GM19324 (cell line): ENCODE results near the gene KRT7.

Experiments used
- ATAC-seq: cut with Tn5 transposase; IDR thresholded peaks from one replicate; pipeline ENCODE4 v1.9.1; 2021; ENCODE audit warnings: mild to moderate bottlenecking, moderate library complexity; ENCODE audit not compliant: unreplicated experiment, low FRiP score

Gene KRT7

GRCh38 chr12:52291267-52291935, 58.4 kb downstream of the KRT7 start, which contains the start of gene KRT81:
KRT81 (minus strand) TSS chr12:52291534; CDS start chr12:52291465, 69 bp downstream.
- no peak for ATAC-seq

- ATAC-seq, result no peak
Measured at GRCh38 chr12:52293926-52294325, 60.9 kb downstream of the KRT7 start.

GRCh38 chr12:52294803-52295202, 61.8 kb downstream of the KRT7 start:
- no peak for ATAC-seq

GRCh38 chr12:52295663-52296062, 62.6 kb downstream of the KRT7 start:
- ATAC-seq, result no peak

GRCh38 chr12:52296572-52297215, 63.7 kb downstream of the KRT7 start:
- ATAC-seq, result no peak
